Measurements from ENCODE around the gene KIAA0232.
"Not testable (repeated sequence)": the region's sequence is repeated elsewhere in the genome, so short reads cannot be mapped to it uniquely, and the experiment has no call there.

The KIAA0232 gene

DNA sequence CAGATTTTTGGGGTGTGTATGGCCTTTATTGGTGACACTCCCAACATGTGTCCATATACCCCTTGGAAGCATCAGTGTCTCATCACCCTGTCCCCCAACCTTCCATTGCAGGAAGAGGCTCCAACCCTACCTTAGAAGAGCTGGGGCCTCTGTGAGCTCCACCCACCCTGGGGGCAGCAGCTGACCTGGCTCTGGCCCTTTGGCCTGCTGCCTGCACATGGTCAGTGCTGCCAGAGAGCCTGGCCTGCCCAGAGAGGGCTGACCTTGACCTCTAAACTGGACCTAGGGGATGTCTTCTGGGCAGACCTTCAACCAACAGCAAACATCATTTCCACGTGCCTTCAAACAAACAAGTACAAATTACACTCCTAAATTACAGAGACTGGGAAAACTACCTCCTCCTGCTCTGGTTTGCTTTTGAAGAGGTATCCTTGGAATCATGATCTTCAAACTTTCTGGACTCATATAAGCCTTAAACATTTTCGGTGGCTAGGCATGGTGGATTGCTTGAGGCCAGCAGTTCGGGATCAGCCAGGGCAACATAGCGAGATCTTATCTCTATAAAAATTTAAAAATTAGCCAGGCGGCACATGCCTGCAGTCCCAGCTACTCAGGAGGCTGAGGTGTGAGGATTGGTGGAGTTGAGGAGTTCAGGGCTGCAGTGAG, 27.3 kb upstream of the KIAA0232 start:
- no peak for DNase-seq (ENCODE audit: extremely low read depth in 1 of 2, low read depth in 1 of 2)

DNA sequence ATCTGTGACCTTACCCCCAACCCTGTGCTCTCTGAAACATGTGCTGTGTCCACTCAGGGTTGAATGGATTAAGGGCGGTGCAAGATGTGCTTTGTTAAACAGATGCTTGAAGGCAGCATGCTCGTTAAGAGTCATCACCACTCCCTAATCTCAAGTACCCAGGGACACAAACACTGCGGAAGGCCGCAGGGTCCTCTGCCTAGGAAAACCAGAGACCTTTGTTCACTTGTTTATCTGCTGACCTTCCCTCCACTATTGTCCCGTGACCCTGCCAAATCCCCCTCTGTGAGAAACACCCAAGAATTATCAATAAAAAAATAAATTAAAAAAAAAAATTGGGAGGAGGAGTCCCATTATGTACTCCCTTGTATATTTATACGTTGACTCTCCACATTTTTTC, 26.2 kb upstream of the KIAA0232 start:
- not testable (repeated sequence) for DNase-seq (ENCODE audit: extremely low read depth in 1 of 2, low read depth in 1 of 2)

DNA sequence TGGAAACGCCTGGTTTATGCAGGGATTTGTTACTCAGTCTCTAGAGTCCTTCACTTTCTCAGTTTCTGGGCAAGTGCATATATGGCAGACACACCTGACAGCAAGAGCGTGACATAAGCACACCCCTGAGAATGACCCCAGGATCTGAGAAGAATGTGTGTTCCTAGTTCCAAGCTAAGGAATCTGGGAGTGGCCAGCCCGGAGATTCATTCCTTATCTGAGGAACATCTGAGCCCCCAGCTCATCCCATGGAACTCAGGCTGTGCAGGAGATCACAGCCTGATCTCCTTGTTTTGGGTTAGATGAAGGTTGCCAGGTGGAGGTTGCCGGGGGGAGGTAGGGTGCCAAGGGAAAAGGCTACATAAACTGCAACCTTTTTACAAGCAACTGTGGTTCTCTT, 23.8 kb upstream of the KIAA0232 start:
- DNase-seq (ENCODE audit: extremely low read depth in 1 of 2, low read depth in 1 of 2) = no peak

DNA sequence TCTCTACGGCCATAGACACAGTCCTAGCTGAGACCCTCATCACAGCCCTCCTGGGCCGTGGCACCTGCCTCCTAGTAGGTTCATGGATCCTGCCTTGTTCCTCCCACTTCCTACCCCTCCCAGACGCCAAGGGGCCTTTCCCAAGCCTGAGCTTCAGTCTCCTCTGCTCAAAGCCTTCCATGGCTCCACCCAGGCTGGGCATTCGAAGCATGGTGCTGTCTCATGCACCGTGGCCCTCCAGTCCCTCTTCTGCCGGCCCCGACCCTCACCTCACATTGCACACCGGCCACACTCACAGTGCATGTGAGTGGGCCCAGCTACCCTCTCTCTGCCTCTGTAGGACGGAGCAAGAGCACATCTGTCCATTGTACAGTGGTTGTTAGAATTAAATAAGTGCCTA, 21.7 kb upstream of the KIAA0232 start:
- no peak for DNase-seq (ENCODE audit: extremely low read depth in 1 of 2, low read depth in 1 of 2)

DNA sequence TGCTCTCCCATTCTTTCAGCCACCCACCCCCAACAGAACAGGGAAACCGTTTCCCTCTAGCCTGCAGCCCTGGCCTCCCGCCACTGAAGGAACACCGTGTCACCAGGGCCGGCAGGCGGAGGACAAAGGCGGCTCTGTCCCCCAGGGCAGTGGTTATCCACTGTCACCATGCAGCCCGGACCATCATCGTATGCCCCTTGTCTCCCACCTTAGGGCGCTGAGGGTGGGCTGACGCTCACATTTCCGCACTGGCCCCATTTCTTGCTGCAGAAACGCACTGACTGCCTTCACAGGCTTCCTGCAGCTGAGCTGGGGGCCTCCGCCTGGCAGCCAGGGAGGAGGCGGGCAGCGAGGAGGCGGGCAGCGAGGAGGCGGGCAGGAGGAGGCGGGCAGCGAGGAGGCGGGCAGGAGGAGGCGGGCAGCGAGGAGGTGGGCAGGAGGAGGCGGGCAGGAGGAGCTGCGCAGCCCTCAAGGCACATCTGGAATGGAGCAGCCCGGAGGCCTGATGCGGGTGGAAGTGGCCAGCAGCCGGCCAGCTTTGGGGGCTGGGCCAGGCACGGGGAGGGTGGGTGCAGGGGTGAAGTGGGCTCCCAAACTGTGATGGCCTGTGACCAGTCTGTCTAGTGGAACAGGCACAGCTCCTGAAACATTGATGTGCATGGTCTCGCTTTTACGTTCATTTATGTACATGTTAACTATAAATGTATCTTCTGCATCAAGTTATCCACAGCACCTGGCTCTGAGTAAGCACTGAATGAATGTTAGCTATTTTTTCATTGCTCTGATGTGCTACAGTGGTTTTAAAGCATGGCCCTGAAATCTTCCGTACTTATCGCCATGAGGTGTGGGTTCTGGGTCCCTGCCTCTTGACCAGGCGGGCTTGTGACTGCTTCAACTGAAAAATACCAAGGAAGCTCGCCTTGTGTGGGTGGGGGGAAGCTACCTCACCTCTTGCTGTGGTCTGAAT, 20.6 kb upstream of the KIAA0232 start:
- DNase-seq (ENCODE audit: extremely low read depth in 1 of 2, low read depth in 1 of 2) = no peak

DNA sequence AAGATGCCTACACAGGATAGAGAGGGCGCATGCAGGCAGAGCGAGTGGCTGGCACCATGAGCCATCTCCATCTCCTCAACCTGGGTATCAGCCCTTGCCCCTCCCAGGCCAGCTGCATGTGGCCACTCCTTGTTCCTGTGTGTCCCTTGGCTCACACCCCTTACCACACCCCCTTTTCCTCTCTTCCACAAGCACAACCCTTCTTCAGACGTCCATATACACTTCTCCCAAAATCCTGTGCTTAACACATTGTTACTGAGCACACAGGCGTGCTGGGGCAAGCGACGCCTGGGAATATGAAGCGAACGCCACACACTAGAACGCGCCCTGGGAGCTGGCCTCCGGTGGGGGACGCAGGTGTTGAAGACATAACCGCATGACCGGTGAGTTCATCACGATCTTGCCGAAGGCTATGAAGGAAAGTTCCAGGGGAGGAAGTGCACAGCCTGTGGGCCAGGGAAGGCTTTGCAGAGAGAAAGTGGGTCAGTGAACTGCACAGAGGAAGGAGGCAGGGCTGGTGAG, 19.1 kb upstream of the KIAA0232 start:
- no peak for DNase-seq (ENCODE audit: extremely low read depth in 1 of 2, low read depth in 1 of 2)

DNA sequence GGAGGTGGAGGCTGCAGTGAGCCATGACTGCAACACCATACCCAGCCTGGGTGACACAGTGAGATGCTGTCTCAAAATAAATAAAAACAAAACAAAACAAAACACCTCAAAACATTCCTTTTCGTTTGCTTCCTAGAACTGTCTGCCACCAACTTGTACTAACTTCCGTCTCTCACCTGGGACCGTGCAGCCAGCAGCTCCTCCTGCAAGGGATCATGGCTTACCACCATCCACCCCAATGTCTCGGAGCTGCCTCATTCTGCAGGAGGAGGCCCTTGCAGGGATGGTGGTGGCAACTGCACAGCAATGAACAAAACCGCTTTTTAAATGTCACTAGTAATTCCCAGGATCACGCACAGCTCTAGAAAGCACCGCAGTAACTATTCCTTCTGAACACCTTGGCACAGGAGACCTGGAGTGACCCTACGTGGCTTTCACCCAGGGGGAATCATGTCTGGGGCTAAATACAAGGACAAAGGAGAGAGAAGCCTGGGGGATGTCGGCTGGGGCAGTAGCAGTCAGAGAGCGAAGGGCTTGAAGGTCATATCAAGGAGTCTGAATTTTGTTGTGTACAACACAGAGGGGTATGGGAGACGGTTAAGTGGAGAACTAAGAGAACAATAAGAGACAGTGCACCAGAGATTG, 17.4 kb upstream of the KIAA0232 start:
- no peak for DNase-seq (ENCODE audit: extremely low read depth in 1 of 2, low read depth in 1 of 2)

DNA sequence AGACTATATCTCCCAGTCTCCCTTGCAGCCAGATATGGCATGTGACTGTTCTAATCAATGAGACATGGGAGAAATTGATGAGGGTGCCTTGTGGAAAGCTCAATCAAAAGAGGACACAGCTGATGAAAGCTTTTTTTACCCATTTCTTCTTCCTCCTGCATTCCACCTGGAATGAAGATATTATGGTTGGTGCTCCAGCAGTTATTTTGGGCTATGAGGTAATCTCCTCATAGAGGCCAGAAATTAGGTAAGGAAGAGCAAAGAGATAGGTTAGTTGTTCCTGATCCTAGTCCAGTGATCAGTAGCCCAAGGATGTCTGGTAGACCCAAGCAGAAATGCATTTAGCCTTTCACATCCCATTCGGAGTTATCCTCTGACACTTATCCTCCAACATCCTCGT, 16.8 kb upstream of the KIAA0232 start:
- no peak for DNase-seq (ENCODE audit: extremely low read depth in 1 of 2, low read depth in 1 of 2)

DNA sequence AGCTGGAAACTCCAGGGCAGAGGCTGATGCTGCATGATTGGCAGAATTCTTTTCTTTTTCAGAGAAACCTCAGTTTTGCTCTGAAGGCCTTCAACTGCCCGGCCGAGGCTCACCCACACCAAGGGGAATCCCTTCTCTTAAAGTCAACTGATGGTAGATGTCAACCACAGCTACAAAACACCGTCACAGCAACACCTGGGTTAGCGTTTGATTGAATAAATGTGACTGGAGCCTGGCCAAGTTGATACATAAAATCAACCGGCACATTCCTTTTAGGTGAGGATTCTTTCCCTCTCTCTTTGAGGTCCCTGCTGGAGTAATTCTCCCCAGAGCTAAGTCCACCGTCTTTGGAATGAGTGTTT, 15.2 kb upstream of the KIAA0232 start:
- no peak for DNase-seq (ENCODE audit: extremely low read depth in 1 of 2, low read depth in 1 of 2)

DNA sequence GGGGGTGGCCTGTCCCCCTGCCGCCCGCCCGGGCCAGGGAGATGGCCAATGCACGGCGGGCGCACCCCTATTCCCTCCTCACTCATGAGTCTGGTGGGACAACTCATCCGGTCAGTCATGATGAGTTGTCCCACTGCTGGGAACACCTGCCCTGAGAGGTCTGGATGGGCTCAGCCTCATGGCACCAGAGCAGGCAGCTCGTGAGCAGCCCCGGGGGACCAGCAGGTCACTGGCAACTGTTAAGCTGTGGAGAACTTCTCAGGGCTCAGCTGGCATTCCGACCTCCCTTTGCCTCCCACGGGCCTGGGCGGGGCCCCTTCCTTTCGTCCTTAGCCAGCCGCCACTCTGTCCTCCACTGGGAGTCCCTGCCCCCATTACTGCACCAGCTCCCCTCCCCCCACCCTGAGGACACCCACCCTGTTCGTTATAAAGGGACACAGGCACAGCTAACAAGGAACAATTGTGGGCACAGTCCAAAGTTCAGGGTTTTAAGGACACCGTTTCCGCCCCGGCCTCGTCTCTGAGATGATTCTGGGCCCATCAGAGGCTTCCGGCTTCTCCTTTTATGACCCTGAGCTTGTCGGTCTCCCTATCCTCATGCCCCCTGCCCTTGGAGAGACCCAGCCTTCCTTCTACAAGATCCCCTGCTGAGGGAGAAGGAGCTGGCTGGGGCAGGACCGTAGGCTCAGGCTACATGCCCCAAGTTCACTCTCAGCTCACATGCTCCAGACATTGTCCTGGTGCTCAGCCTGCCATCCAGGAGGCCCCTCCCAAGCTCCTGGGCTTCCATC, 14.6 kb upstream of the KIAA0232 start:
- no peak for DNase-seq (ENCODE audit: extremely low read depth in 1 of 2, low read depth in 1 of 2)

DNA sequence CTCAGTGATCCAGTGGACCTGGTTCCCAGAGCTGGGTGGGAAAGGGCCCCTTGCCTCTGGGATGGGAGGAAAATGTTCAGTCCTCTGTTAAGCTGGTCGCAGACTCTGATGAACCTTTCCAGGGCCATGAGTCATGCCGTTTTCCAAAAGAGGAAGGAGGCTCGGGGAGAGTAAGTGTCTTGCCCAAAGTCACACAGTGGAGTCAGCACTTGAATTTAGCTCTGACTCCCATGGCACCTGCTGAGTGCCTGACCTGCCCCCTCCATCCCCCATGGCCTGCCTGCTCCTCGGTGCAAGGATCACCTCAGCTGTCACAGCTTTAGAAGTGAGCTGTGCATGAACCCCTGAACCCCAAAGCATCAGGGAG, 14.0 kb upstream of the KIAA0232 start:
- no peak for DNase-seq (ENCODE audit: extremely low read depth in 1 of 2, low read depth in 1 of 2)

DNA sequence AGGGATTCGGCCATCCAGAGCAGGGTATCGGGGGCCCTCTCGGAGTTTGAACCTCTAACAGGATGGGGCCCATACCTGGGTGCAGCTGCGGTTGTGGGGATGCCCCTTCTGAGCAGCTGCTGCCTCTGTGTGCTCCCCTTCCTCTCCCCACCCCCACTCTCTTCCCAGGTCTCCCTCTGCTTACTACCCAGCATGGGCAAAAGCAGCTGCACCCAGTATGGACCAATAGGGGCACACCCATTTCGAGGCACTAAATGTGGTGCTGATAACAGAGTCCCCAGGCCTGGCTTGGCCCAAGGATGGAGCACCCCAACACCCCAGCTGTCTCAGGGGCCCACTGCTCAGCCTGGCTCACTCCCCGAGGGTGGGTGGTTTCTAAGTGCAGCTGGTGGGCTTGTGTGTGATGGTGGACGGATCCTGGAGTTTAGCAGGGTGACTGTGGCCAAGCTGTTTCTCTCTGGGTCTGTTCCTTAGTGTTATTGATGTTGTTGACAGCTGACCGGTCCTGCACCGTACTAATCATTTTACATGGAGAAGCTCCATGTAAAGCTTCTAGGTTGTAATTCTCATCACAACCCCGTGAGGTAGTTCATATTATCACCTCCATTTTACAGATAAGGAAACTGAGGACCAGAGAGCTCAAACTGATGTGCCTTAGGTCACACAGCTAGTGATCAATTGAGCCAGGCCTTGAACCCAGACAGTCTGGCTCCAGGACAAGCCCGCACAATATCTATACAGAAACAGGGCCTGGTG, 13.1 kb upstream of the KIAA0232 start:
- no peak for DNase-seq (ENCODE audit: extremely low read depth in 1 of 2, low read depth in 1 of 2)

DNA sequence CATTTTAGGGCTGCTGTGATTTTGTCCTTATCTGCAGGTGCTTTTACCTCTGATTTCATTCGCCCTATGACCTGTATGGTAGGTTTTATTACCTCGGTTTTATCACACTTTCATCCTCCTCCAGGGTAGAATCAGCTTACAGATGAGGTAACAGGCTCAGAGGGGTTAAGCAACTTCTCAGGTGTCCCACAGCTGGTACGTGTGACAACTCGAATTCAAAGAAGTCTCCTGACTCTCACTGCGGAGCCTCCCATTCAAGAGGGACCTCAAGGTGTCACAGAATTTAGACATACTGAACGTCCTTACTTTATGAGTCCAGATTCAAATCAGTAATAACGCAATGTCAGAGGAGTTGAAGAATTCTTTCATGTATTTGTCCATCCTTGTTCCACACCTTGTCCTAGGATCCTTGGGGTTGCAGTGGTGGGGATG, 12.5 kb upstream of the KIAA0232 start:
- DNase-seq (ENCODE audit: extremely low read depth in 1 of 2, low read depth in 1 of 2) = no peak

DNA sequence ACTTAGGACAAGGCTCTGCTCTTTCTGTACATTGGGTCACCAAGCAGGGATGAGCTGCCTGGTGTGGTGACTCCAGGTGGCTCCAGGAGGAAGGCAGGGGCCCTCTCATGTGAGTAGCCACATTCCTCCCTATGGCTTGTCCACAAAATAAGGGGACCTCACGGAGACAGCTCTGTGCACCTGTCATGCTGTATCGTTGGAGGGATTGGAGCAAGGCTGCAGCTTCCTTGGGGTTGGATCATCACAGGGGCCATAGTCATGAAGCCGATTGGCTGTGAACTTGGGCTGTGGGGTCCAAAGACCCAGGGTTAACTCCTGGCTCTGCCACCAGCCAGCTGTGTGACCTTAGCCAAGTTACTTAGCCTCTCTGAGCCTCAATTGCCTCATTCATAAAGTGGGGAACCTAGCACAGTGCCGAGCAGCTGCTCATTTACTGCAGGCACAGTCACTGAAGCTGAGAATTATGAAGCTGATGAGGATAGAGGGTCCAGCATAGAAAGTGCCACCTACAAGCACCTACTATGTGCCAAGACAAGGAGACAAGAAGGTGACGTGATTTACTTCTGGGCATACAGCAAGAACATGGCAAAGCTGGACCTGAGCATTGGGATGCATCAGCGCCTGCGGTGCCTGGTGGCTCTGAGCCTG, 11.8 kb upstream of the KIAA0232 start:
- DNase-seq (ENCODE audit: extremely low read depth in 1 of 2, low read depth in 1 of 2) = no peak

DNA sequence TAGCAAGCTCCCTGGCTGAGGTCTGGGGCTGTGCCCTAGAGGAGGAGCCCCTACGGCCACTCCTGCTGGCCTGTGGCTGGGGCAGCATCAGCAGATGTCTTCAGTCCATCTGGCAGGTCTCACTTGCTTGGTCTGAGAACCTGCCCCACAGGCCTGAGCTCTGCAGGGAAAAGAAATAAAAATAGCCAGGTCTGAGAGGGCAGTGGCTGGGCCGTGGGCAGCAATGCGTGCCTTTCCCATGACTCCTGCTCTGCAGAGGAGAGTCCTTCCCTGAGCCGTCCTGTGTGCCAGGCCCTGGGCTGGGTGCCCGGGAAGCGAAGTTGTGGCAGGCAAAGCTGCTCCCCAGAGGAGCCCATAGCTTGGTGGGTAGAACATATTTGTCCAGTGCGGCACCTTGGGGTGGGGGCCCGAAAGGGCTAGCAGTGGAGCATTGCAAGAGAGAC, 11.3 kb upstream of the KIAA0232 start:
- no peak for DNase-seq (ENCODE audit: extremely low read depth in 1 of 2, low read depth in 1 of 2)

DNA sequence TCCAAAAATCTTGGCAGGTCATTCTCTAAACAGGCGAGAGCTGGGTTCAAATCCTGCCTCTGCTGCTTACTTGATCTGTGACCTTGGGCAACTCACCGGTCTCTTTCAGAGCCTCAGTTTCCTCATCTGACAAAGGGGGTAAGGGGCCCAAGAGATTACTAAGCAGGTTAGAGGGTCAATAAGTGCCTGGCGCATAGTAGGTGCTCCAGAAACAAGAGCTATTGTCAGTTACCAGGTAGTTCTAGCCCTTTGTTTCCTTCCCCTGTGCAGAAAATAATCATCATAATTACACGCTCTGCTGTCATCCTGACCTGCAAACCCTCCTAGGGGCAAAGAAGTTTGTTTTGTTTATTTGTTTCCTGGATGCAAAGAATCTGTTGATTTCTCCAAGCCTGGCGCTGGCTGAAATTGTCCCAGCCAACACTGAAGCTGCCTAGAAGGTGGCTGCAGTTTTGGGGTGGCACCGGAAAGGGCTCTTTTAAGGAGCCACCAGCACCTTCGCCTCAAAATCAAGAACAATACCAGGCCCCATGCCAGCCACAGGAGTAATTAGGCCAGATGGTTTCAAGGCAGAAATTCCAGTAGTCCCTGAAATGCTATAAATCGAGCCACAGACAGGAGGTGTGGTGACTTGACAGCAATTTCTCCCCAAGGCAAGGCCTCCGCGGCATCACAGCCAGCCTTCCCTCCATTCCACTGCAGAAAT, 10.2 kb upstream of the KIAA0232 start:
- DNase-seq (ENCODE audit: extremely low read depth in 1 of 2, low read depth in 1 of 2) = no peak

DNA sequence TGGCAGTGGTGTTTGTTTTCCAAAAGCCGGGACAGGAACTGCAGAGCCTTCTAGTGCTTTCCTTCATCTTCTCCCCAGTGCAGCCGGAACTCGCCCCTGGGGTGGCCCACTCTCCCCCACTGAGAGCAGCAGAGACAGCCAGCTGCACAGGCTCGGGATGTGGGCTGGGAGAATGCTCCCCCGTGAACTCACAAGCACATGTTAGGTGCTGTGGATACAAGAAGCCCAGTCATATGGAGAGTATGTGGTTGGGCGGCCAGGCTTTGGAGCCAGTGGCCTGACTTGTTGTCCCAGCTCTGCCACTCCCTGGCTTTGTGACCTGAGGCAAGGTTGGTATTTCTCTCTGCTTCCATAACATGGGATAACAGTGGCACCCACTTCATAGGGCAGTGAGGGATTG, 9.4 kb upstream of the KIAA0232 start:
- DNase-seq (ENCODE audit: extremely low read depth in 1 of 2, low read depth in 1 of 2) = no peak

DNA sequence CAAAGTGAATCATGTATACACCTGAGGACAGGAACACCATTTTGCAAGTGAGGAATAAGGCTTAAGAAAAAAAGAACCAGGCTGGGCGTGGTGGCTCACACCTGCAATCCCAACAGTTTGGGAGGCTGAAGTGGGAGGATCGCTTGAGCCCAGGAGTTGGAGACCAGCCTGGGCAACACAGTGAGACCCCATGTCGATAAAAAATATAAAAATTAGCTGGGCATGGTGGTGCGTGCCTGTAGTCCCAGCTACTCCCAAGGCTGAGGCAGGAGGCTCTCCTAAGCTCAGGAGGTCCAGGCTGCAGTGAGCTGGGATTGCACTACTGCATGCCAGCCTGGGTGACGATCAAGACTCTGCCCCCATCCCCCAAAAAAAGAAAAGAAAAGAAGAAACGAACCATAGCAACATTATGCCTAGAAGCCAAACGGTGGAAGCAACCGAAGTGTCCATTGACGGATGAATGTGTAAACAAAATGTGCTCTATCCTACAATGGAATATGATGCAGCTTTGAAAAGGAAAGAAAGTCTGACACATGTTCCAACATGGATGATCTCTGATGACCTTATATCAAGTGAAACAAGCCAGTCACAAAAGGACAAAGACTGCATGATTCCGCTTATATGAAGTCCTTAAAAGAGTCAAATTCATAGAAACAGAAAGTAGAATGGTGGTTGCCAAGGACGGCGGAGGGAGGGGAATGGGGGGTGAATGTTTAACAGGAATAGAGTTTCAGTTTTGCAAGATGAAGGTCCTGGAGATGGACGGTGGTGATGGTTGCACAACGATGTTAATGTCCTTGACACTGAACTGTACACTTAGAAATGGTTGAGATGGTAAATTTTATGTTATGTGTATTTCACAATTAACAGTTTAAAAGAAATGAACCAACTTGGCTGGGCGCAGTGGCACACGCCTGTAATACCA, 8.6 kb upstream of the KIAA0232 start:
- DNase-seq (ENCODE audit: extremely low read depth in 1 of 2, low read depth in 1 of 2) = no peak
